Stimulated activated CD8-positive, alpha-beta memory T cell treated with anti-CD3 and anti-CD28 coated beads, Interleukin-7, amount 100 ng/mL, for 24 hours (primary cell): ENCODE measurements around the gene MPDZ.

Source experiments
- DNase-seq: peaks from one replicate; pipeline ENCODE4 v3.0.0-alpha.2; 2020; ENCODE audit warnings: low read depth

The MPDZ gene

GRCh38 chr9:13083366-13083765 is 196.1 kb downstream of the MPDZ start:
- no peak for DNase-seq

GRCh38 chr9:13082796-13083195 is 196.7 kb downstream of the MPDZ start:
- no peak for DNase-seq

- no peak for DNase-seq
Measured at GRCh38 chr9:13078164-13078563, 201.3 kb downstream of the MPDZ start.

- no peak for DNase-seq
Measured at GRCh38 chr9:13076616-13077015, 202.9 kb downstream of the MPDZ start.

- DNase-seq, result no peak
Measured at GRCh38 chr9:13071921-13072320, 207.6 kb downstream of the MPDZ start.

- no peak for DNase-seq
Measured at GRCh38 chr9:13070612-13071595, 208.6 kb downstream of the MPDZ start.

GRCh38 chr9:13069498-13069897 is 210.0 kb downstream of the MPDZ start:
- DNase-seq, result no peak

- no peak for DNase-seq
Measured at GRCh38 chr9:13064676-13065075, 214.8 kb downstream of the MPDZ start.

- DNase-seq, result no peak
Measured at GRCh38 chr9:13063880-13064459, 215.5 kb downstream of the MPDZ start.

- no peak for DNase-seq
Measured at GRCh38 chr9:13061390-13061789, 218.1 kb downstream of the MPDZ start.
